ENCODE measurements around the gene RNF186.
"Not testable (repeated sequence)": the region's sequence is repeated elsewhere in the genome, so short reads cannot be mapped to it uniquely, and the experiment has no call there.

RNF186 gene, protein sequence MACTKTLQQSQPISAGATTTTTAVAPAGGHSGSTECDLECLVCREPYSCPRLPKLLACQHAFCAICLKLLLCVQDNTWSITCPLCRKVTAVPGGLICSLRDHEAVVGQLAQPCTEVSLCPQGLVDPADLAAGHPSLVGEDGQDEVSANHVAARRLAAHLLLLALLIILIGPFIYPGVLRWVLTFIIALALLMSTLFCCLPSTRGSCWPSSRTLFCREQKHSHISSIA

DNA sequence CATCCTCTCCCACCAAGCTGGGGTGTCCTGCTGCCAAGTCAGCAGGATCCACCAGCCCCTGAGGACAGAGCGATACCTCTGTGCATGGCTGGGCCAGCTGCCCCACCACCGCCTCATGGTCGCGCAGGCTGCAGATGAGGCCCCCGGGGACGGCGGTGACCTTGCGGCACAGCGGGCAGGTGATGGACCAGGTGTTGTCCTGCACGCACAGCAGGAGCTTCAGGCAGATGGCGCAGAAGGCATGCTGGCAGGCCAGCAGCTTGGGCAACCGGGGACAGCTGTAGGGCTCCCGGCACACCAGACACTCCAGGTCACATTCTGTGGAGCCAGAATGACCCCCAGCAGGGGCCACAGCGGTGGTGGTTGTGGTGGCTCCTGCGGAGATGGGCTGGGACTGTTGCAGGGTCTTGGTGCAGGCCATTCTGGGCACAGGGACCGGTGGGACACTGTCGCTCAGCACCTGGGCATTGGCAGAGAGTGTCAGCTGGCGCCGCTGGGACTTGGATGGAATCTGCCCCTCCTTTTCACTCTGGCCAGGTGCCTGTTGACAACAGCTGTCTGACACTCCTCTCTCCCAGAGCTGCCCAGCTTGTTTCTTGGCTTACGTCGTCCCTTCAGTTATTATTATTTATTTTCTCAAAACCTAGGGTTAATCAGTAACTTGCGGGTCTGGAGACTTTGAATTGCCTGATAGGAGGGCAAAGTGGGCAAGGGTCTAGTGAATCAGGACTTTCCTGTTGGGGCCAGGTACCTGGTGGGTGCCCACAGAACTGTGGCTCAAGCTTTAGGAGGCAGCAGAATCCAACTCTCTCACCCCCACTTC lies at the start of gene RNF186:
RNF186 (minus strand) TSS at position 603 of the 823 bp plus-strand sequence; CDS start at position 421, 182 bp downstream.
- no peak for DNase-seq (ENCODE audit: low read depth in 1 of 2, low spot score in 1 of 2)

DNA sequence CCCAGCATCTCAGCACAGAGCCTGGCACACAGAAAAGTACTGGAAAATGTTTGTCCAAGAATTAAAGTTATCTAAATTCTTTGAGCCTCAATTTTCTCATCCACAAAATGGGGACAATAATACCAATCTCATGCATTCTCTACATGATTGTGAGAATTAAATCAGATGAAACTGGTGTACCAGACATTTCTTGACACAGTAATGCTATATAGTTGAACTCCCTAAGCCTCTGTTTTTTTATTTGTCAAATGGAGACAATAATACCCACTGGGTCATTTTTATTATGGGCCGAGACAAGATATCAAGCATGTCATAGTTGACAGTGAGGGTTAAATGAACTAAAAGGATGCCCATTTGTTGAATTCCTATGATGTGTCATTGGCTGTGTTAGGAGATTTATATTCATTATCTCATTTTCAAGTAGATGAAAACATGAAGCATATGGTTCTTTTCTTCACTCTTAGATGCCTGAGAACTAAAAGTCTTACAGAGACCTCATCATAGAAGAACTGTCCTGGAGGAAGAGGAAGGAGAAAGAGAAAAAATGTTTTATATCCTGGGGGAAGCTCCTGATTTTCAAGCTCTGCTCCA lies 49.6 kb upstream of the RNF186 start:
- DNase-seq (ENCODE audit: low read depth in 1 of 2, low spot score in 1 of 2), result no peak

DNA sequence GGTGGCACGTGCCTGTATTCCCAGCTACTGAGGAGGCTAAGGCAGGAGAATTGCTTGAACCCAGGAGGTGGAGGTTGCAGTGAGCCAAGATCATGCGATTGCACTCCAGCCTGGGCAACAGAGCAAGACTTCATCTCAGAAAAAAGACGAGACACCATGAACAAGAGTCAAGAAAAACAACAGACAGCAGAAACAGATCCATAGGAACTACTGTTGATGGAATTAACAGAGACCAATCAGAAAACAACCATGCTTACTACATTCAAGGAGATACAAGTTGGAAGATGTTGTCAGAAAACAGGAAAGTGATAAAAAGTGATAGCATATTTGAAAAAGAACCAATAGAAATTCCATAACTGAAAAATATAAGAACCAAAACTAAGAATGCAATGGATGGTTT lies 47.9 kb upstream of the RNF186 start:
- no peak for DNase-seq (ENCODE audit: low read depth in 1 of 2, low spot score in 1 of 2)

DNA sequence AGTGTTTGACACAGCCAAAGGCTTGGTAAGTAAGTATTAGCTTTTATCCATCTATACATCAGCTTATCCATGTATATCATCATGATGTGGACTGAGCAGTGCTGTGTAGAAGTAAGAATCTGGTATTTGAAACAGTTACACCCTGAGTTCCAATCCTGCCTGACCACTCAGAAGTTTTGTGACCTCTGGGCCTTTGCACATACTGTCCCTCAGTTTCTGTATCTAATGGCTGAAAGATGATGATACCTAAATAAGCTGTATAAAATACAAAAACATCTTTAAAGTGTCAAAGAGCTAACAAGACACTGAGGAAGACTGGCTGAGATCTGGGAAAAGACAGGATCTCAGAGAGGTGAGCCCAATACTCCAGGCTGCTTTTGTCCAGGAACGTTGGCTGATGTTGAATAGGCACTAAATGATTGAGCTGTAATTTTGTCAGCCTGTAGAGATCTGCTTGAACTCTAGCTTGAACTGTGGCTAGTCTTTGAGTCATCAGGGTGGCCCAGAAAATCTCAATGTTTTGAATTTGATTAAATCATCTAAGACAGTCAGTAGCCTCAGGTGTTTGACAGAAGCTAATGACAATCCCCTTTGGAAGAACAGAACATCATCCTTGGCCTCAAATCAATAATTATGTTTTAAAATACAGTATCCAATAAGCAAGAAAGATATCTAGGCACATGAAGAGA lies 46.9 kb upstream of the RNF186 start:
- no peak for DNase-seq (ENCODE audit: low read depth in 1 of 2, low spot score in 1 of 2)

DNA sequence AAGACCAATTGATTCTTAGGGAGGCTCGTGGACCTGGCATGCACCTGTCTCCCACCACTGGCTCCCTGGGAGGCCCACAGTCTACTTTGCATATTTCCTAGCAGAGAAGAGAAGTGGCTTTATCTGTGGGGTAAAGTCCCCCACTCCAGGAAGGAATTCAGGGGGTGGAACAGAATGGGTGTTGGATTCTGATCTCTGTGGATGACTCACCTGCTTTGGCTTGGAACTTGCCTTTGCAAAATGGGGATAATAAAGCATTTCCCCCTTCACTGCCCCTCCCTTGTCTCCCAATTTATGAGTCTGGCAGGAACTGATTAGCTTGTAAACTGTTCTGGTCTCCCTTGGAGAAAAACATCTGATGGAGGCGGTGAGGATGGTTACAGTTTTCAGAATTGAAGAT lies 46.0 kb upstream of the RNF186 start:
- DNase-seq (ENCODE audit: low read depth in 1 of 2, low spot score in 1 of 2), result no peak

DNA sequence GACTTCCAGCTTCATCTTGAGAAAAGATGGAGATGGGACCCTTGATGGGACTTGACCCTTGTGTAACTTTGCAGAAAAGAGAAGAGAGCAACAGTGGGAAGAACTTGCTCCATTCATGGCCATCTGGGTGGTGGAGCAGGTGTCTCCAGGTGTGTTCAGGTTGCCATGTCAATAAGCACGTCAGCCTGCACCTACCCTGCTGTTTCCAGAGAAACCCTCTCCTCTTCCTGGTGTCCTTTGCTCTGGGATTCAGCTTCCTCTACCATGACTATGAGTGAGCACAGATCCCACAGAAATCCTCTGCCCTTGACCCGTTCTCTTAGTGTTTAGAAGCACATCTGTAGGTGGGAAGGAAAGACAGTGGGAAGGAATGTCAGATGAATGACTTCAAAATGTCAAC lies 45.3 kb upstream of the RNF186 start:
- DNase-seq (ENCODE audit: low read depth in 1 of 2, low spot score in 1 of 2), result no peak

DNA sequence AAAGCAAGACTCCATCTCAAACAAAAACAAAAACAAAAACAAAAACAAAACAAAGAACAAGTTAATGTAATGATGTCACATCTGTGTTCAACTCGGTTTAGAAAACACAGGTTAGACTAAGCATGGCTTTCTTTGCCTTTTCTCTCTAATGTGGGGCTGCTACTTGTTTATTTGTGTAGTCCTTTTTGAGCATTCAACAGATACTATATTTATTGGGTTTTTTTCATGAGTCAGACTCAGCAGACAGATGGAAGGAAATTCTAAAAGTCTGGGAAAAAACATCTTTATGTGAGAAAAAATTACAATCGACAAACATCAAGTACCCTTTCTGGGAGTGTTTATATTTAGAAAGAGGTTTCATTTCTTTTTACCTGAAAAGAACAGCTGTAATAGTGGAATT lies 44.8 kb upstream of the RNF186 start:
- DNase-seq (ENCODE audit: low read depth in 1 of 2, low spot score in 1 of 2), result no peak

DNA sequence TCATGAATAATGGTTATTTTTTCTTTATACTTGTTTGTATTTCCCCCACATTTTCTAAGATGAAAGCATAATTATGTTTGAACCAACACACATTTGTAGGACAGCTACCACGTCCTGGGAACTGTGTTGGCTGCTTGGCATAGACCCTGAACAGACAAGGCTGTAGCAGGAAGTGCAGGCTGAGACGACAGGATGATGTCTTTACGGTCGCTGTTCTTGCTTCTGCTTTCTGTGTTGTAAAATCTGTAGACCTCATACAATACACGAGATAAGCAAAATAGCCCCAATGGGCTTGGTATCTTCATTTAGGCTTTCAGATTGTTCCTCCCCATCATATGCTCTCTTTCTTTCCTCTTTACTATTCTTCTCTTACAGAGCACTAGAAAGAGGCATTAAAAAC lies 43.8 kb upstream of the RNF186 start:
- no peak for DNase-seq (ENCODE audit: low read depth in 1 of 2, low spot score in 1 of 2)

DNA sequence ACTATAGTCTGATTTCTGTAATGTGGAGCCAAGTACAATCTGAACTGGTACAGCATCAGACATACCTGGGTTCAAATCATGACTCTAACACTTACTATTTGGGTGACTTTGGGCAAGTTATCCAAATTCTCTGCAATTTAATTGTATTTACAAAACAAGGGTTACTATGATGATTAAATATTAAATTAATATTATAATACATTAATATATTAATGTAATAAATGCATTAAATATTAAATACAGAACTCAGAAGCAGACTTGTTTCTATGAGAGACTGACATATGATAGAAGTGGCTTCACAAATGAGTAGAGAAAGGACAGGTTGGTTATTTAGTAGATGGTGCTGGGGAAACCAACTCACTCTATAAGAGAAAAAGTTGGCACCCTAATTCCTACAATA lies 39.8 kb upstream of the RNF186 start:
- no peak for DNase-seq (ENCODE audit: low read depth in 1 of 2, low spot score in 1 of 2)

DNA sequence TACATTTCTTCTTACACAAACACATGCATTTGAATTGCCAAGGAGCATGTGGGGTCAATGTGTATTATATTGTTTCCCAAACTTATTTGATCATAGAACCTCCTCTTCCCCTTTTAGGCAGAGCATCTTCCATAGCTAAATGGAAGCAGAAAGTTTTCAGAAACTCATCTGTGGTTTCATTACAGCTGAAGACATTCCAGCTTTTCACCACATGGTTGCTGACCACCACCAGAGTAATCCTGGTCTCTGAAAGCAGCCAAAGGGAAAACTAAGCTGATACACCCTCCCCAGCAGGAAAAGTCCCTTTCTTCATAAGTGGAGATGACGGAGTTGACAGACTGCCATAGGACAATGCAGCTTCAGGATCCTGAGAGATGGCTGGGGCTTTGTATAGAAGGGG lies 37.0 kb upstream of the RNF186 start:
- no peak for DNase-seq (ENCODE audit: low read depth in 1 of 2, low spot score in 1 of 2)

DNA sequence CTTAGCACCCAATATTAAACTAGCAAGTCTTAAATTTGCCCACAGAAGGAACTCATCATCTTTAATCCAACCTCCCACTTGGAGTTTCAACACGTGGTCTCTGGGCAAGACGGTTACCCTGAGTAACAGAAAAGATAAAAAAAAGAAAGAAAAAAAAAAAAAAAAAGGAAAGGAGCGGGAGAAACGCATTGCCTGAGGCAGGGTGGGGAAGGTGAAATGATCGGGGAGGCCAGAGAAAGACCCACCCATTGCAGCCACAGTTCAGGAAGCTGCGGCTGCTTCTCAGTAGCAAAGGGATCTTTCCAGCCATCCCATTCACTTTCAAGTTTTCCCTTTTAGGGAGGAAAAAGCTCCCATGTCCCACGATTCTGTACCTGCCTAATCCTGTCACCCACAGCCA lies 35.1 kb upstream of the RNF186 start:
- DNase-seq (ENCODE audit: low read depth in 1 of 2, low spot score in 1 of 2), result no peak

DNA sequence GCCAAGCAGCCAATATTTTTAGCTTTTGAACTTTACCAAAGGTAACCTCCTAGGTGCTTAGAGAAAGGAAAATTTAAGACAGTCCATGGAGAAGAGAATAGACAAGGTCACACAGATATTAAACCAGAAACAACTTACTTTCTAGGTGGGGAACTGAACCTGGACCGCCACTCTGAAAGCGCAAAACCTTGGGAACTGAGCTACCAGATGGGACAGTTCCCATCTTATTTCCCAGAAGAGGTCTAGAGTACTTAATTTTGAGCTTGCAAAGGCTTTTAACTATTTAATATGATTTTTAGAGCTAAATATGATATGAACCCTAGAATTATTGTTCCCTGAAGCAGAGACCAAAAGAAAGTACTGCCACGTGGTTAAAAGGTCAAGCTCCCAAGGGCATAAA lies 34.2 kb upstream of the RNF186 start:
- not testable (repeated sequence) for DNase-seq (ENCODE audit: low read depth in 1 of 2, low spot score in 1 of 2)

DNA sequence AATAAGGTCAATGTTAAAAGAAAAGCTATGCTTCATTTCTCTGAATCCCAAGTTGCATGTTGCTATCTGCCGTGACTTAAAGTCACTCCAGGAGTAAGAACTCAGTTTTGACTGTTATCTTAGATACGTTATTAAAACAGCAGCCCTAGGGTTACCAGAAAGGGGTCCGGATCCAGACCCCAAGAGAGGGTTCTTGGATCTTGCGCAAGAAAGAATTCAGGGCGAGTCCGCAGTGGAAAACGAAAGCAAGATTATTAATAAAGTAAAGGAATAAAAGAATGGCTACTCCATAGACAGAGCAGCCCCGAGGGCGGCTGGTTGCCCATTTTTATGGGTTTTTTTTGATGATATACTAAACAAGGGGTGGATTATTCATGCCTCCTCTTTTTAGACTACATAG lies 32.3 kb upstream of the RNF186 start:
- DNase-seq (ENCODE audit: low read depth in 1 of 2, low spot score in 1 of 2), result not testable (repeated sequence)

DNA sequence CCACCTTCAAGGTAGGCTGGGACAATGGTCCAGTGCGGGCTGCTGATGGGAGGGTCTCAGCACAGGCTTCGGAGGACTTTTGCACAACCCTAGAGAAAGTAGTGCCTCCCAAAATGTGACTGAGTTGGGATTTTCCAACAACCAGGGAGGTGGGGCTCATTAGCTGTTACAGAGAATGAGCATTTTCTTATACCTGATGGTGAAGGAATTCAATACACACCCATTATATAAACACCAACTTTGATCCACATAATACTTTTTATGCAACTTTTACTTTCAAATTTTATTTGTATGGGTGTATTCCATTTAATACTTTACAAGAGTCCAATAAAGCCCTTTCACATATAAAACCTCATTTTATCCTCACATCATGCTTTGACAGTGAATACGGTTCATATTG lies 31.3 kb upstream of the RNF186 start:
- DNase-seq (ENCODE audit: low read depth in 1 of 2, low spot score in 1 of 2), result no peak

DNA sequence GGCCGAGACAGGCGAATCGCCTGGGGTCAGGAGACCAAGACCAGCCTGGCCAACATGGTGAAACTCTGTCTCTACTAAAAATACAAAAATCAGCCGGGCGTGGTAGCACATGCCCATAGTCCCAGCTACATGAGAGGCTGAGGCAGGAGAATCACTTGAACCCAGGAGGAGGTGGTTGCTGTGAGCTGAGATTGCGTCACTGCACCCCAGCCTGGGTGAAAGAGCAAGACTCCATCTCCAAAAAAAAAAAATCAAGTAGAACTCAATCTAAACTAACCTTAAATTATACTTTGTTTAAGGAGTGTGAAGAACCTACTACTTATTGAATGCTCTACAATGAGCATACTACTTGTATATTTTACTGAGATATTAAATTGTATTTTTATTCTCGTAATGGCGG lies 30.5 kb upstream of the RNF186 start:
- DNase-seq (ENCODE audit: low read depth in 1 of 2, low spot score in 1 of 2), result no peak

DNA sequence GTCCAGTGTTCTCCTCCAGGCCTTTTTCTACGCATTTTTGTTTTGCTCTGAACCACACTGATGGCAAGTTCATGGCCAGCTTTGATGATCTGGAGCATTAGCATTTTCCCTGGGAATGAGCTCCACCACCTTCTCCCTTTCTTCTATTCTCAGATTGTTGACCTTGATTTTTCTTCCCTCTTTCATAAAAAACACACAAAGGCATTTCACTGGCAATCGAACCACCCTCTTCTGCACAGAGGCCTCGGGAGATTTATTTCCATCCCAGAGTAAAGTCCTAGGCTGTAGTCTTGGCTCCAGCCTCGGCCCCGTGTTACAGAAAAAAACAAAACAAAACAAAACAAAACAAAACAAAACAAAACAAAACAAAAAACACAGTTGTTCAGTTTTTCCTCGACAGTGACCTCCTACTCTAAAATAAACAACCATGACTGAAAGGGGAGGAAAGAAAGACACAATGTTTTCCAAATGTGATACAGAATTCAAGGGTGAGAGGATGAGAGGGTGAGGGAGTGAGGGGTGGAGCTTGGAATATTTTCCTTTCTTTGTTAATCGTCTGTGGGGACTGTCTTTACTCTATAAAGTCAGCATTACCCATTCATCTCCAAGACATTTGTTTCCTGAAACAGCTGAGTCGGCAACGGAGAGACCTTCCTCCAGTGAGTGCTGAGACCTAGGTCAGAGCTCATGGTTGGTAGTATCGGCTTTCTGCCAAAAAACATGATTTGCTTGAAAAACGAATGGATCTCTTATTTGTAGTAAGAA lies 29.8 kb upstream of the RNF186 start:
- DNase-seq (ENCODE audit: low read depth in 1 of 2, low spot score in 1 of 2), result no peak

DNA sequence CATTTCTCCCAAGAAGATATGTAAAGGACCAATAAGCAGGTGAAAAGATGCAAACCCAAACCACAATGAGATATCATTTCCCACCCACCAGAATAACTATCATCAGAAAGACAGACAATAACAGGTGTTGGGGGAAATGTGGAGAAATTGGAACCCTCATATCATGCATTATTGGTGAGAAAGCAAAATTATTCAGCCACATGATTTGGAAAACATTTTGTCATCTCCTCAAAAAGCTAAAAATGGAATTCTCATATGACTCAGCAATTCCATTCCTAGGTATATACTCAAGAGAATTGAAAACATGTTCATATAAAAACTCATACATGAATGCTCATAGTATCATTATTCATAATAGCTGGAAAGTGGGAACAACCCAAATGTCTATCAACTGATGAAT lies 25.1 kb upstream of the RNF186 start:
- no peak for DNase-seq (ENCODE audit: low read depth in 1 of 2, low spot score in 1 of 2)

DNA sequence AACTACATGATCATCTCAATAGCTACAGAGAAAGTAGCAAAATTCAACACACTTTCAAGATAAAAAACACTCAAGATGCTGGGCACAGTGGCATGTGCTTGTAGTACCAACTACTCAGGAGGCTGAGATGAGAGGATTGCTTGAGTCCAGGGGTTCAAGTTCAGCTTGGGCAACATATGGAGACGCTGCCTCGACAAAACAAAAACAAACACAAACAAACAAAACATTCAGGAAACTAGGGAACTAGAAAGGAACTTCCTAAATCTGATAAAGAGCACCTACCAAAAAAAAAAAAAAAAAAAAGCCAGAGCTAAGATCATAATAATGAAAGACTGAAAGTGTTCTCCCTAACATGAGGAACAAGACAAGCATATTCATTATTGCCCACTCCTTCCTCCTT lies 22.8 kb upstream of the RNF186 start:
- DNase-seq (ENCODE audit: low read depth in 1 of 2, low spot score in 1 of 2), result no peak

DNA sequence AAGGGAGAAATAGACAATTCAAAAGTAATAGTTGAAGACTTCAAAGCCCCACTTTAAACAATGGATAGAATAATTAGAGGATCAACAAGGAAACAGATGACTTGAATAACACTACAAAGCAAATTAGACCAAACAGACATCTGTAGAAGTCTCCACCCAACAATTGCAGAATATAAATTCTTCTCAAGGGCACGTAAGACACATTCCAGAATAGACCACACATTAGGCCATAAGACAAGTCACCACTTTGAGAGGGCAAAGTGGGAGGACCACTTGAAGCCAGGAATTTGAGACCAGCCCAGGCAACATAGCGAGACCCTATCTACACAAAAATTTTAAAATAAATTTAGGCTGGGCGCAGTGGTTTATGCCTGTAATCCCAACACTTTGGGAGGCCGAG lies 20.5 kb upstream of the RNF186 start:
- no peak for DNase-seq (ENCODE audit: low read depth in 1 of 2, low spot score in 1 of 2)

DNA sequence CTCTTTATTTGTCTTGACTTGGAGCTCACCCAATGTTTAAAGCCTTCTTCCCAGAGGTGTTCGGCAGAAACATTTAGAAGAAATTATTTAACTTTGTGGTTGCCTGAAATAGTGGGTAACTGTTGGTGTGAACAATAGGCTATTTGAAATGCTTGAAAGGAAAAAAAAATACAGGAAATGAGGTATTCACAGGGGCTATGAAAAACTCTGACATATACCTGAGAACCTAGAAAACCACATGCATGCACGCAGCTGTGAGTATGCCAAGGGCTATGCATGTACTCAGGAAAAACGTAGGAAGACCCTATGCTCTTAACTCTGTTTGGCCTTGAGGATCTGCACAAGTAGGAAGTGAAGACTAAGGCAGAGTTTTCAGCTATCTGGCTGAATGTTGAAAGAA lies 16.4 kb upstream of the RNF186 start:
- DNase-seq (ENCODE audit: low read depth in 1 of 2, low spot score in 1 of 2), result no peak

DNA sequence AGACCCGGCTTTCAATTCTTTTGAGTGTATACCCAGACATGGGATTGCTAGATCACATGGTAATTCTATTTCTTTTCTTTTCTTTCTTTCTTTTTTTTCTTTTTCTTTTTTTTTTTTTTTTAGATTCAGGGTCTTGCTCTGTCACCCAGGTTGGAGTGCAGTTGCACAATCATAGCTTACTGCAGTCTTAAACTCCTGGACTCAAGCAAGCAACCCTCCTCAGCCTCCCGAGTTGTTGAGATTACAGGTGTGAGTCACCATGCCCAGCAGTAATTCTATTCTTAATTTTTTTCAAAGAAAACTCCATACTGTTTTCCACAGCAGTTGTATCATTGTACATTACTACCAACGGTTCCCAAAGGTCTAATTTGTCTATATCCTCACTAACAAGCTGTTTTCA lies 13.5 kb upstream of the RNF186 start:
- no peak for DNase-seq (ENCODE audit: low read depth in 1 of 2, low spot score in 1 of 2)
